ENCODE measurements around the gene DNAJC17.

The DNAJC17 gene

GRCh38 chr15:40766194-40766815 lies 41.0 kb downstream of the DNAJC17 start:
- no peak for DNase-seq (ENCODE audit: low read depth)

GRCh38 chr15:40764629-40765103 lies 42.6 kb downstream of the DNAJC17 start:
- DNase-seq (ENCODE audit: low read depth) = no peak

GRCh38 chr15:40763801-40764628 lies 43.3 kb downstream of the DNAJC17 start, which contains the start of gene GCHFR:
Gene GCHFR (plus strand): TSS chr15:40764068. CDS start chr15:40764181, 113 bp downstream.
- DNase-seq (ENCODE audit: low read depth) = no peak

GRCh38 chr15:40762919-40763800 lies 44.1 kb downstream of the DNAJC17 start:
- no peak for DNase-seq (ENCODE audit: low read depth)

- DNase-seq (ENCODE audit: low read depth) = no peak
These were observed 47.3 kb downstream of the DNAJC17 start for GRCh38 chr15:40759961-40760360.

GRCh38 chr15:40756938-40757337 lies 50.3 kb downstream of the DNAJC17 start:
- DNase-seq (ENCODE audit: low read depth) = no peak

GRCh38 chr15:40755812-40756208 lies 51.5 kb downstream of the DNAJC17 start:
- DNase-seq (ENCODE audit: low read depth) = no peak

- DNase-seq (ENCODE audit: low read depth) = peak; percentile 80
These were observed 52.1 kb downstream of the DNAJC17 start, which contains the start of gene RMDN3 for GRCh38 chr15:40754883-40755811. Gene RMDN3 (minus strand): TSS chr15:40755254. CDS start chr15:40754783, 471 bp downstream.

GRCh38 chr15:40754574-40754882 lies 52.7 kb downstream of the DNAJC17 start:
- no peak for DNase-seq (ENCODE audit: low read depth)

GRCh38 chr15:40751745-40752144 lies 55.5 kb downstream of the DNAJC17 start:
- no peak for DNase-seq (ENCODE audit: low read depth)

- DNase-seq (ENCODE audit: low read depth) = no peak
These were observed 56.4 kb downstream of the DNAJC17 start for GRCh38 chr15:40750885-40751284.

GRCh38 chr15:40749151-40749630 lies 58.1 kb downstream of the DNAJC17 start:
- no peak for DNase-seq (ENCODE audit: low read depth)

- no peak for DNase-seq (ENCODE audit: low read depth)
These were observed 59.3 kb downstream of the DNAJC17 start for GRCh38 chr15:40747685-40748631.

GRCh38 chr15:40746916-40747418 lies 60.3 kb downstream of the DNAJC17 start:
- DNase-seq (ENCODE audit: low read depth) = no peak

GRCh38 chr15:40744815-40745152 lies 62.5 kb downstream of the DNAJC17 start:
- DNase-seq (ENCODE audit: low read depth) = no peak

- no peak for DNase-seq (ENCODE audit: low read depth)
These were observed 63.1 kb downstream of the DNAJC17 start for GRCh38 chr15:40743921-40744814.

- DNase-seq (ENCODE audit: low read depth) = no peak
These were observed 63.8 kb downstream of the DNAJC17 start for GRCh38 chr15:40743485-40743901.

- DNase-seq (ENCODE audit: low read depth) = no peak
These were observed 67.4 kb downstream of the DNAJC17 start for GRCh38 chr15:40739854-40740253.

- no peak for DNase-seq (ENCODE audit: low read depth)
These were observed 68.2 kb downstream of the DNAJC17 start for GRCh38 chr15:40739047-40739446.

Data from CMK (cell line).